PFSK-1 (cell line): ENCODE measurements around the gene SPRTN.

Experiments used
- FOXP2 ChIP-seq: optimal IDR thresholded peaks from 2 replicates; pipeline ENCODE3; 2011; ENCODE audit warnings: borderline replicate concordance, control low read depth, inconsistent platforms; ENCODE audit not compliant: insufficient read depth; ENCODE audit errors: extremely low read length, extremely low read depth
- POLR2AphosphoS5 ChIP-seq: IDR thresholded peaks from 2 replicates; pipeline ENCODE4 v1.6.1; 2012; ENCODE audit warnings: low read depth, mild to moderate bottlenecking, control low read depth, low read length, moderate library complexity
- REST ChIP-seq, 2 experiments: IDR thresholded peaks; 2 replicates each; pipeline versions ENCODE4 v1.6.1 to v1.8.0; 2011 to 2012; ENCODE audit warnings: low read depth in 2 of 2, low read length in 2 of 2, control low read depth in 1 of 2, inconsistent platforms in 1 of 2, mild to moderate bottlenecking in 1 of 2, moderate library complexity in 1 of 2; ENCODE audit not compliant: insufficient read depth in 1 of 2
- SIN3A ChIP-seq: IDR thresholded peaks from 2 replicates; pipeline ENCODE4 v1.6.1; 2012; ENCODE audit warnings: mild to moderate bottlenecking, low read length, moderate library complexity, borderline replicate concordance; ENCODE audit not compliant: insufficient read depth
- TAF1 ChIP-seq: IDR thresholded peaks from 2 replicates; pipeline ENCODE4 v1.6.1; 2012; ENCODE audit warnings: low read length, control low read depth, borderline replicate concordance; ENCODE audit not compliant: insufficient read depth

GRCh38 chr1:231362325-231362724, 24.2 kb downstream of the SPRTN start:
- TF ChIP-seq TAF1: no peak
- no peak for TF ChIP-seq POLR2AphosphoS5
- no peak for TF ChIP-seq FOXP2
- no peak for TF ChIP-seq SIN3A
- TF ChIP-seq REST (IDR thresholded peaks at IDR 0.05; ENCODE audit: insufficient read depth in 1 of 2, low read depth in 2 of 2, low read length in 2 of 2): no peak
